CD4-positive, alpha-beta T cell treated with Interleukin-17A for 1 hour (primary cell): ENCODE results near the gene WFDC10B.
"Not testable (repeated sequence)": the region's sequence is repeated elsewhere in the genome, so short reads cannot be mapped to it uniquely, and the experiment has no call there.

ENCODE experiments used
- DNase-seq: peaks from one replicate; pipeline ENCODE4 v3.0.0-alpha.2; 2020

WFDC10B gene

GRCh38 chr20:45646875-45647274 is 57.9 kb downstream of the WFDC10B start:
- DNase-seq = no peak

DNA sequence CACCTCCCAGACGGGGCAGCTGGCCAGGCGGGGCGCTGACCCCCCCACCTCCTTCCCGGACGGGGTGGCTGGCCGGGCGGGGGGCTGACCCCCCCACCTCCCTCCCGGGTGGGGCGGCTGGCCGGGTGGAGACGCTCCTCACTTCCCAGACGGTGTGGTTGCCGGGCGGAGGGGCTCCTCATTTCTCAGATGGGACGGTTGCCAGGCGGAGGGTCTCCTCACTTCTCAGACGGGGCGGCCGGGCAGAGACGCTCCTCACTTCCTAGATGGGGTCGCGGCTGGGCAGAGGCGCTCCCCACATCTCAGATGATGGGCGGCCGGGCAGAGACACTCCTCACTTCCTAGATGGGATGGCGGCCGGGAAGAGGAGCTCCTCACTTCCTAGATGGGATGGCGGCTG is 59.0 kb downstream of the WFDC10B start:
- DNase-seq = not testable (repeated sequence)

DNA sequence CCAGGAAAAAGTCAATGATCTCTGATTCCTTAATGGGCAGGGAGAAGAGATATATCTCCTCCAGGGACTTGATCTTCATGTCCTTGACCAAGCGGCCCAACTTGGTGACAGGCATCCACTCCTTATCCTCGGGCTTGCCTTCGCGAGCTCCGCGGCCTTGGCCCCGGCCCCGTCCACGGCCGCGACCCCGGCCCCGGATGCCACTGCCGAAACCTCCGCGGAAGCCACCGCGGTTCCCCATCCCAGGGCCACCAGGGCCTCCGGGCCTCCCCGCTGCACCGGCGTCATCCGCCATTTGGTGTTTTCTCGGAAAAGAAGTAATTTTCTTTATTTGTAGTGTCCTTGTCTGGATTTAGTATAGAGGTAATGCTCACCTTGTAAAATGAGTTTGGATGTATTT is 63.7 kb downstream of the WFDC10B start:
- not testable (repeated sequence) for DNase-seq

- no peak for DNase-seq
Observed at GRCh38 chr20:45639687-45640086, 65.1 kb downstream of the WFDC10B start.

DNA sequence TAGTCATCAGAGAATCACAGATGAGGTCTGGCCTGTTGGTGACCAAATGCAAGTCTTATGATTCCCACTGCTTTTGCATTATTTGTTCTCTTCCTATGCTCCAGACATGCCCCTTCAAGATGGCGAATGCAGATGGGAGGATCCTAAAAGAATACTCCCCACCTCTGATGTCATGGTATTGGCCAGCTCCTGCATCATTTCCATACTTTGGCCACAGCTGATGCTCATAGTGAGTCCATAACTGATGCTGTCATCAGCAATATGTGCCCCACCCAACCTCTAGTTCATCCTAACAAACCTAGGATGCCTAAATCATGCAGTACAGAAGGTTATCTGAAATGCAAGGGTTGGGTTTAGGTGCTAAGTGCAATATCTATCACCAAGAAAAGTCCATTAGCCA is 68.3 kb downstream of the WFDC10B start:
- DNase-seq = no peak
